ENCODE measurements around the gene CHST8.

DNA sequence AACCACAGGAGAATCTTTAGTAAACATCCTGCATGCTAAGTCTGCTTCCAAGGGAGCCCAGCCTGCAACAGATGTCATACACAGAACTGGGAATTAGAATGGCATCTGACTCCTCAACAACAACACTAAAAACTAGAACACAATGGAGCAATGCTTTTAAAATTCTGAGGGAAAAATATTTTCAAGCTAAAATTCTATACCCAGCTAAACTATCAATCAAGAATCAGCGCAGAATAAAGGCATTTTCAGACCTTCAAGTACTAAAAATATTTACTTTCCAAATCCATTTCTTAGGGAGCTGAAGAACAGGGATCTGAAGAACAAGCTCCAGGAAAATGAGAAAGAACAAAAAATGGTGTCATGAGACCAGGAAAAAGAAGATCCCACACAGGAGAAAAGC, 46.9 kb upstream of the CHST8 start:
- TF ChIP-seq, protein P1, sequence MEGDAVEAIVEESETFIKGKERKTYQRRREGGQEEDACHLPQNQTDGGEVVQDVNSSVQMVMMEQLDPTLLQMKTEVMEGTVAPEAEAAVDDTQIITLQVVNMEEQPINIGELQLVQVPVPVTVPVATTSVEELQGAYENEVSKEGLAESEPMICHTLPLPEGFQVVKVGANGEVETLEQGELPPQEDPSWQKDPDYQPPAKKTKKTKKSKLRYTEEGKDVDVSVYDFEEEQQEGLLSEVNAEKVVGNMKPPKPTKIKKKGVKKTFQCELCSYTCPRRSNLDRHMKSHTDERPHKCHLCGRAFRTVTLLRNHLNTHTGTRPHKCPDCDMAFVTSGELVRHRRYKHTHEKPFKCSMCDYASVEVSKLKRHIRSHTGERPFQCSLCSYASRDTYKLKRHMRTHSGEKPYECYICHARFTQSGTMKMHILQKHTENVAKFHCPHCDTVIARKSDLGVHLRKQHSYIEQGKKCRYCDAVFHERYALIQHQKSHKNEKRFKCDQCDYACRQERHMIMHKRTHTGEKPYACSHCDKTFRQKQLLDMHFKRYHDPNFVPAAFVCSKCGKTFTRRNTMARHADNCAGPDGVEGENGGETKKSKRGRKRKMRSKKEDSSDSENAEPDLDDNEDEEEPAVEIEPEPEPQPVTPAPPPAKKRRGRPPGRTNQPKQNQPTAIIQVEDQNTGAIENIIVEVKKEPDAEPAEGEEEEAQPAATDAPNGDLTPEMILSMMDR (IDR thresholded peaks at IDR 0.05): no peak
- no peak for TF ChIP-seq POLR2A (IDR thresholded peaks at IDR 0.05)
